NCI-H82 treated with DMSO at 0.1 percent for 48 hours (cell line): ENCODE measurements around the gene PRKCE.

ENCODE experiments used
- DNase-seq: peaks from one replicate; lab custom pipeline; 2025; ENCODE audit not compliant: unreplicated experiment; lab: John Stamatoyannopoulos, UW

The PRKCE gene

GRCh38 chr2:46173030-46173429, 521.6 kb downstream of the PRKCE start:
- no peak for DNase-seq

- no peak for DNase-seq
These were observed 522.3 kb downstream of the PRKCE start for GRCh38 chr2:46173636-46174250.

- DNase-seq = no peak
These were observed 523.1 kb downstream of the PRKCE start for GRCh38 chr2:46174345-46175170.

- no peak for DNase-seq
These were observed 523.9 kb downstream of the PRKCE start for GRCh38 chr2:46175419-46175818.

- DNase-seq = no peak
These were observed 526.1 kb downstream of the PRKCE start for GRCh38 chr2:46177461-46178089.

GRCh38 chr2:46179037-46179621, 527.7 kb downstream of the PRKCE start:
- DNase-seq = no peak

- no peak for DNase-seq
These were observed 528.7 kb downstream of the PRKCE start for GRCh38 chr2:46180189-46180588.

- DNase-seq = no peak
These were observed 529.8 kb downstream of the PRKCE start for GRCh38 chr2:46181306-46181705.

- no peak for DNase-seq
These were observed 530.5 kb downstream of the PRKCE start for GRCh38 chr2:46181789-46182530.

GRCh38 chr2:46183426-46183825, 532.0 kb downstream of the PRKCE start:
- no peak for DNase-seq

GRCh38 chr2:46184794-46185583, 533.5 kb downstream of the PRKCE start:
- no peak for DNase-seq

GRCh38 chr2:46187112-46187618, 535.7 kb downstream of the PRKCE start:
- DNase-seq = no peak

- no peak for DNase-seq
These were observed 536.7 kb downstream of the PRKCE start for GRCh38 chr2:46188041-46188716.

GRCh38 chr2:46193356-46193755, 541.9 kb downstream of the PRKCE start:
- DNase-seq = no peak

- DNase-seq = no peak
These were observed 542.4 kb downstream of the PRKCE start for GRCh38 chr2:46193855-46194254.

- DNase-seq = no peak
These were observed 543.4 kb downstream of the PRKCE start for GRCh38 chr2:46194856-46195255.

- DNase-seq = no peak
These were observed 544.3 kb downstream of the PRKCE start for GRCh38 chr2:46195819-46196218.

- DNase-seq = no peak
These were observed 545.5 kb downstream of the PRKCE start for GRCh38 chr2:46196871-46197462.

- DNase-seq = no peak
These were observed 546.2 kb downstream of the PRKCE start for GRCh38 chr2:46197672-46198071.
